Nephron progenitor cell (in vitro differentiated cells): Measurements from ENCODE around the gene CSMD2.

ENCODE experiments used
- DNase-seq: peaks from one replicate; pipeline ENCODE4 v3.0.0; 2021
- H3K27ac Mint-ChIP-seq: 2 replicates; pipeline ENCODE4 v1.8.0; 2021; ENCODE audit warnings: mild to moderate bottlenecking, moderate library complexity, mixed read lengths
- H3K27me3 Mint-ChIP-seq: 2 replicates; pipeline ENCODE4 v1.8.0; 2021; ENCODE audit warnings: mild to moderate bottlenecking, low read depth, mixed read lengths; ENCODE audit not compliant: poor library complexity
- H3K36me3 Mint-ChIP-seq: 2 replicates; pipeline ENCODE4 v1.8.0; 2021; ENCODE audit warnings: low read depth, mixed read lengths
- H3K4me1 Mint-ChIP-seq: 2 replicates; pipeline ENCODE4 v1.8.0; 2021; ENCODE audit warnings: mixed read lengths
- H3K4me3 Mint-ChIP-seq: 2 replicates; pipeline ENCODE4 v1.8.0; 2021; ENCODE audit warnings: mild to moderate bottlenecking, moderate library complexity, mixed read lengths
- H3K9me3 Mint-ChIP-seq: 2 replicates; pipeline ENCODE4 v1.8.0; 2021; ENCODE audit warnings: mild to moderate bottlenecking, moderate library complexity, mixed read lengths
- TF ChIP-seq, protein P1 (sequence below): fragments of 200-600 bp; sonication (generic); IDR thresholded peaks from 2 replicates; pipeline ENCODE4 v1.5.0; 2021; ENCODE audit warnings: antibody characterized with exemption

CSMD2 gene

GRCh38 chr1:33802268-33802667 is 362.8 kb downstream of the CSMD2 start:
- no peaks in the 10 kb centered on the region for H3K27me3 Mint-ChIP-seq
- no peak for DNase-seq
- H3K27ac Mint-ChIP-seq = no peak overlapping the region
- TF ChIP-seq, protein P1, sequence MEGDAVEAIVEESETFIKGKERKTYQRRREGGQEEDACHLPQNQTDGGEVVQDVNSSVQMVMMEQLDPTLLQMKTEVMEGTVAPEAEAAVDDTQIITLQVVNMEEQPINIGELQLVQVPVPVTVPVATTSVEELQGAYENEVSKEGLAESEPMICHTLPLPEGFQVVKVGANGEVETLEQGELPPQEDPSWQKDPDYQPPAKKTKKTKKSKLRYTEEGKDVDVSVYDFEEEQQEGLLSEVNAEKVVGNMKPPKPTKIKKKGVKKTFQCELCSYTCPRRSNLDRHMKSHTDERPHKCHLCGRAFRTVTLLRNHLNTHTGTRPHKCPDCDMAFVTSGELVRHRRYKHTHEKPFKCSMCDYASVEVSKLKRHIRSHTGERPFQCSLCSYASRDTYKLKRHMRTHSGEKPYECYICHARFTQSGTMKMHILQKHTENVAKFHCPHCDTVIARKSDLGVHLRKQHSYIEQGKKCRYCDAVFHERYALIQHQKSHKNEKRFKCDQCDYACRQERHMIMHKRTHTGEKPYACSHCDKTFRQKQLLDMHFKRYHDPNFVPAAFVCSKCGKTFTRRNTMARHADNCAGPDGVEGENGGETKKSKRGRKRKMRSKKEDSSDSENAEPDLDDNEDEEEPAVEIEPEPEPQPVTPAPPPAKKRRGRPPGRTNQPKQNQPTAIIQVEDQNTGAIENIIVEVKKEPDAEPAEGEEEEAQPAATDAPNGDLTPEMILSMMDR = no peak
- H3K9me3 Mint-ChIP-seq = peaks cover 16% of the 10 kb centered on the region
- no peaks in the 10 kb centered on the region for H3K4me1 Mint-ChIP-seq
- H3K4me3 Mint-ChIP-seq = no peak overlapping the region
- H3K36me3 Mint-ChIP-seq = no peaks in the 10 kb centered on the region

DNA sequence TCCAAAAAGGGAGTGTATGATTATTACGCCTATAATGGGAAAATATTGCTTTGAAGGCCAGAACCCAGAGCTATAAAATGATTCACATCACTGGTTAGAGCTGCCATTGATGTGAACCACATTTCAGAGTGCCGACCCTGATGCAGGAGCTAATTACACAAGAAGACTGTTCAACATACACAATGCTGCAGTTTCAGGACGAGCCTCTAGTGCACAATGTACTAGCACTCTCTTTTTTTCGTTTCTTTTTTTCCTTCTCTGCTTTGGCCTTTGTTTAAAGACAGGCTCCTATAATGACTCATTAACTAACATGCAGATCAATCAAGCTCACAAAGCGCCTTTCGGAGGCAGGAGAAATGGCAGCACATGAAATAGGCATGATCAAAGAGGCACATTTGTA is 367.2 kb downstream of the CSMD2 start:
- peaks cover 33% of the 10 kb centered on the region for H3K9me3 Mint-ChIP-seq
- peaks cover 8% of the 10 kb centered on the region for H3K27me3 Mint-ChIP-seq

GRCh38 chr1:33792651-33793050 is 372.4 kb downstream of the CSMD2 start:
- no peak overlapping the region for H3K4me3 Mint-ChIP-seq

More for the DNA sequence above, 367.2 kb downstream of the CSMD2 start:
- Mint-ChIP-seq H3K4me1 (no peaks in the 10 kb centered on the region), H3K27ac (no peak overlapping the region), H3K36me3 (no peaks in the 10 kb centered on the region), H3K4me3 (no peak overlapping the region)
- TF ChIP-seq, protein P1 = no peak
- DNase-seq = no peak

GRCh38 chr1:33792216-33792615 is 372.8 kb downstream of the CSMD2 start:
- no peaks in the 10 kb centered on the region for H3K36me3 Mint-ChIP-seq
- no peak for DNase-seq
- no peak overlapping the region for H3K4me3 Mint-ChIP-seq
- TF ChIP-seq, protein P1 = no peak
- H3K9me3 Mint-ChIP-seq = peaks cover 20% of the 10 kb centered on the region
- no peaks in the 10 kb centered on the region for H3K4me1 Mint-ChIP-seq
- H3K27me3 Mint-ChIP-seq = peaks cover 9% of the 10 kb centered on the region
- H3K27ac Mint-ChIP-seq = no peak overlapping the region

More at GRCh38 chr1:33792651-33793050, 372.4 kb downstream of the CSMD2 start:
- no peaks in the 10 kb centered on the region for H3K36me3 Mint-ChIP-seq
- TF ChIP-seq, protein P1 = no peak
- peaks cover 24% of the 10 kb centered on the region for H3K9me3 Mint-ChIP-seq
- H3K4me1 Mint-ChIP-seq = no peaks in the 10 kb centered on the region
- DNase-seq = no peak
- H3K27me3 Mint-ChIP-seq = peaks cover 9% of the 10 kb centered on the region
- no peak overlapping the region for H3K27ac Mint-ChIP-seq

- TF ChIP-seq, protein P1 = no peak
- DNase-seq = no peak
- Mint-ChIP-seq H3K27me3 (peaks cover 9% of the 10 kb centered on the region), H3K36me3 (no peaks in the 10 kb centered on the region), H3K4me3 (no peak overlapping the region), H3K9me3 (peaks cover 10% of the 10 kb centered on the region), H3K27ac (no peak overlapping the region), H3K4me1 (no peaks in the 10 kb centered on the region)
Observed at GRCh38 chr1:33791251-33791650, 373.8 kb downstream of the CSMD2 start.

GRCh38 chr1:33790577-33790976 is 374.5 kb downstream of the CSMD2 start:
- peaks cover 9% of the 10 kb centered on the region for H3K27me3 Mint-ChIP-seq
- peaks cover 6% of the 10 kb centered on the region for H3K9me3 Mint-ChIP-seq
- no peak overlapping the region for H3K27ac Mint-ChIP-seq
- no peaks in the 10 kb centered on the region for H3K36me3 Mint-ChIP-seq
- TF ChIP-seq, protein P1 = no peak
- no peak for DNase-seq
- H3K4me1 Mint-ChIP-seq = no peaks in the 10 kb centered on the region
- no peak overlapping the region for H3K4me3 Mint-ChIP-seq
